ENCODE data around the gene PVALEF. TPM values are rescaled to one million over a fixed set of nuclear protein-coding genes. Genes with fewer than 3 reads are reported as not detected.

The PVALEF gene
- polyA plus RNA-seq, 4 donors: 0.27 to 0.39 (median 0.38) TPM; not detected in 1

GRCh38 chr17:81160747-81161453 lies 4.4 kb upstream of the PVALEF start:
- DNase-seq (ENCODE audit: low read depth in 4 of 4, low spot score in 3 of 4): no peak

GRCh38 chr17:81161536-81161935 lies 3.8 kb upstream of the PVALEF start:
- no peak for DNase-seq (ENCODE audit: low read depth in 4 of 4, low spot score in 3 of 4)

GRCh38 chr17:81161972-81162371 lies 3.3 kb upstream of the PVALEF start:
- no peak for DNase-seq (ENCODE audit: low read depth in 4 of 4, low spot score in 3 of 4)

- no peak for DNase-seq (ENCODE audit: low read depth in 4 of 4, low spot score in 3 of 4)
These were observed 2.8 kb upstream of the PVALEF start for GRCh38 chr17:81162491-81162890.

- no peak for DNase-seq (ENCODE audit: low read depth in 4 of 4, low spot score in 3 of 4)
These were observed 2.1 kb upstream of the PVALEF start for GRCh38 chr17:81163051-81163695.

- no peak for DNase-seq (ENCODE audit: low read depth in 4 of 4, low spot score in 3 of 4)
These were observed 1.5 kb upstream of the PVALEF start for GRCh38 chr17:81163703-81164370.

- no peak for DNase-seq (ENCODE audit: low read depth in 4 of 4, low spot score in 3 of 4)
These were observed 699 bp upstream of the PVALEF start for GRCh38 chr17:81164371-81165245.

- DNase-seq (ENCODE audit: low read depth in 4 of 4, low spot score in 3 of 4): no peak
These were observed 756 bp downstream of the PVALEF start, which contains the start of gene AATK for GRCh38 chr17:81166033-81166492. AATK (minus strand) TSS chr17:81166221; CDS start chr17:81165992, 229 bp downstream.

GRCh38 chr17:81167194-81167524 lies 1.9 kb downstream of the PVALEF start:
- no peak for DNase-seq (ENCODE audit: low read depth in 4 of 4, low spot score in 3 of 4)

GRCh38 chr17:81167638-81168037 lies 2.3 kb downstream of the PVALEF start:
- no peak for DNase-seq (ENCODE audit: low read depth in 4 of 4, low spot score in 3 of 4)

- no peak for DNase-seq (ENCODE audit: low read depth in 4 of 4, low spot score in 3 of 4)
These were observed 4.6 kb downstream of the PVALEF start for GRCh38 chr17:81169870-81170309.

- DNase-seq (ENCODE audit: low read depth in 4 of 4, low spot score in 3 of 4): no peak
These were observed 5.6 kb downstream of the PVALEF start for GRCh38 chr17:81170727-81171494.

GRCh38 chr17:81171941-81172340 lies 6.6 kb downstream of the PVALEF start:
- DNase-seq (ENCODE audit: low read depth in 4 of 4, low spot score in 3 of 4): no peak

- DNase-seq (ENCODE audit: low read depth in 4 of 4, low spot score in 3 of 4): no peak
These were observed 7.9 kb downstream of the PVALEF start for GRCh38 chr17:81173052-81173761.

- DNase-seq (ENCODE audit: low read depth in 4 of 4, low spot score in 3 of 4): no peak
These were observed 8.5 kb downstream of the PVALEF start for GRCh38 chr17:81173762-81174155.

- DNase-seq (ENCODE audit: low read depth in 4 of 4, low spot score in 3 of 4): no peak
These were observed 11.4 kb downstream of the PVALEF start for GRCh38 chr17:81176666-81177065.

- DNase-seq (ENCODE audit: low read depth in 4 of 4, low spot score in 3 of 4): no peak
These were observed 13.1 kb downstream of the PVALEF start for GRCh38 chr17:81178136-81179091.

GRCh38 chr17:81179220-81179619 lies 13.9 kb downstream of the PVALEF start:
- DNase-seq (ENCODE audit: low read depth in 4 of 4, low spot score in 3 of 4): no peak
